IPS DF 6.9 (cell line): Measurements from ENCODE around the gene ZNF385B.

Experiments used
- DNase-seq: peaks from one replicate; pipeline ENCODE4 v3.0.0-alpha.2; 2013; ENCODE audit warnings: low read depth, low spot score
- H3K27ac ChIP-seq: one replicate; pipeline ENCODE4 v1.5.1; 2013; ENCODE audit warnings: low read length, control low read depth
- H3K27me3 ChIP-seq: 2 replicates; pipeline ENCODE4 v1.6.1; 2013; ENCODE audit warnings: mild to moderate bottlenecking, low read length; ENCODE audit not compliant: control insufficient read depth, insufficient read depth
- H3K36me3 ChIP-seq: 2 replicates; pipeline ENCODE4 v1.6.1; 2013; ENCODE audit warnings: low read length; ENCODE audit not compliant: control insufficient read depth, insufficient read depth
- H3K4me1 ChIP-seq: 2 replicates; pipeline ENCODE4 v1.6.1; 2013; ENCODE audit warnings: low read length; ENCODE audit not compliant: control insufficient read depth, insufficient read depth
- H3K4me3 ChIP-seq: 2 replicates; pipeline ENCODE4 v1.5.1; 2013; ENCODE audit warnings: mild to moderate bottlenecking, low read length
- H3K9me3 ChIP-seq: 2 replicates; pipeline ENCODE4 v1.6.1; 2013; ENCODE audit warnings: low read length, inconsistent platforms; ENCODE audit not compliant: control insufficient read depth, insufficient read depth
- WGBS: extraction: QIAGEN DNeasy Blood & Tissue Kit; methylation state at CpG from one replicate; pipeline ENCODE4 v1.1.7; 2013; ENCODE audit warnings: mixed read lengths, missing lambda C conversion rate; ENCODE audit not compliant: insufficient read length, insufficient coverage; 5-methylcytosine and 5-hydroxymethylcytosine counted together

The ZNF385B gene

GRCh38 chr2:179826297-179826696 is 35.1 kb downstream of the ZNF385B start:
- no peak for DNase-seq
- H3K4me3 ChIP-seq: no peak overlapping the region
- H3K4me1 ChIP-seq: no peaks in the 10 kb centered on the region
- H3K27me3 ChIP-seq: no peaks in the 10 kb centered on the region
- H3K36me3 ChIP-seq: no peaks in the 10 kb centered on the region
- no peak overlapping the region for H3K27ac ChIP-seq
- WGBS: no CpG with 5 or more reads among the region's 2 CpGs
- H3K9me3 ChIP-seq: no peaks in the 10 kb centered on the region

GRCh38 chr2:179825494-179825893 is 35.9 kb downstream of the ZNF385B start:
- no peaks in the 10 kb centered on the region for H3K36me3 ChIP-seq
- H3K4me3 ChIP-seq: no peak overlapping the region
- H3K27ac ChIP-seq: no peak overlapping the region
- no peaks in the 10 kb centered on the region for H3K9me3 ChIP-seq
- no peak for DNase-seq
- H3K4me1 ChIP-seq: no peaks in the 10 kb centered on the region
- H3K27me3 ChIP-seq: no peaks in the 10 kb centered on the region
- no CpG with 5 or more reads among the region's 3 CpGs for WGBS

GRCh38 chr2:179824961-179825360 is 36.5 kb downstream of the ZNF385B start:
- DNase-seq: no peak
- Histone ChIP-seq H3K4me1 (no peaks in the 10 kb centered on the region), H3K9me3 (no peaks in the 10 kb centered on the region), H3K4me3 (no peak overlapping the region), H3K36me3 (no peaks in the 10 kb centered on the region), H3K27me3 (no peaks in the 10 kb centered on the region), H3K27ac (no peak overlapping the region)
- no CpG with 5 or more reads among the region's 1 CpG for WGBS

- WGBS: no CpG with 5 or more reads among the region's 1 CpG
- no peak overlapping the region for H3K27ac ChIP-seq
- DNase-seq: no peak
These were observed 38.9 kb downstream of the ZNF385B start for GRCh38 chr2:179822540-179822939.

GRCh38 chr2:179818546-179818945 is 42.9 kb downstream of the ZNF385B start:
- Histone ChIP-seq H3K4me3 (no peak overlapping the region), H3K9me3 (no peaks in the 10 kb centered on the region), H3K27ac (no peak overlapping the region), H3K27me3 (no peaks in the 10 kb centered on the region), H3K36me3 (no peaks in the 10 kb centered on the region), H3K4me1 (no peaks in the 10 kb centered on the region)
- WGBS: no CpG with 5 or more reads among the region's 8 CpGs
- DNase-seq: no peak

More at GRCh38 chr2:179822540-179822939, 38.9 kb downstream of the ZNF385B start:
- Histone ChIP-seq H3K36me3 (no peaks in the 10 kb centered on the region), H3K4me1 (no peaks in the 10 kb centered on the region), H3K9me3 (no peaks in the 10 kb centered on the region), H3K27me3 (no peaks in the 10 kb centered on the region), H3K4me3 (no peak overlapping the region)

GRCh38 chr2:179817181-179817841 is 44.1 kb downstream of the ZNF385B start:
- WGBS: no CpG with 5 or more reads among the region's 1 CpG
- Histone ChIP-seq H3K27me3 (no peaks in the 10 kb centered on the region), H3K27ac (no peak overlapping the region), H3K4me1 (no peaks in the 10 kb centered on the region), H3K4me3 (no peak overlapping the region), H3K9me3 (no peaks in the 10 kb centered on the region), H3K36me3 (no peaks in the 10 kb centered on the region)
- no peak for DNase-seq

- no CpG with 5 or more reads among the region's 5 CpGs for WGBS
- Histone ChIP-seq H3K27me3 (no peaks in the 10 kb centered on the region), H3K4me3 (no peak overlapping the region), H3K27ac (no peak overlapping the region), H3K36me3 (no peaks in the 10 kb centered on the region), H3K4me1 (no peaks in the 10 kb centered on the region), H3K9me3 (no peaks in the 10 kb centered on the region)
- DNase-seq: no peak
These were observed 47.4 kb downstream of the ZNF385B start for GRCh38 chr2:179814050-179814449.

- no peak for DNase-seq
- no CpG with 5 or more reads among the region's 1 CpG for WGBS
- H3K36me3 ChIP-seq: no peaks in the 10 kb centered on the region
- H3K4me3 ChIP-seq: no peak overlapping the region
- H3K4me1 ChIP-seq: no peaks in the 10 kb centered on the region
- no peaks in the 10 kb centered on the region for H3K27me3 ChIP-seq
- no peaks in the 10 kb centered on the region for H3K9me3 ChIP-seq
- no peak overlapping the region for H3K27ac ChIP-seq
These were observed 48.9 kb downstream of the ZNF385B start for GRCh38 chr2:179812501-179812900.

- Histone ChIP-seq H3K27me3 (no peaks in the 10 kb centered on the region), H3K4me3 (no peak overlapping the region), H3K27ac (no peak overlapping the region), H3K4me1 (no peaks in the 10 kb centered on the region), H3K9me3 (no peaks in the 10 kb centered on the region), H3K36me3 (no peaks in the 10 kb centered on the region)
- DNase-seq: no peak
These were observed 50.4 kb downstream of the ZNF385B start for GRCh38 chr2:179811042-179811441.

GRCh38 chr2:179809606-179810005 is 51.8 kb downstream of the ZNF385B start:
- 100% methylated on average over 1 of the region's 4 CpGs for WGBS

GRCh38 chr2:179805001-179805400 is 56.4 kb downstream of the ZNF385B start:
- no peak overlapping the region for H3K27ac ChIP-seq
- no peaks in the 10 kb centered on the region for H3K27me3 ChIP-seq
- H3K36me3 ChIP-seq: no peaks in the 10 kb centered on the region
- no peak overlapping the region for H3K4me3 ChIP-seq
- no peaks in the 10 kb centered on the region; the same call in 1 of the 2 replicates for H3K4me1 ChIP-seq
- no peaks in the 10 kb centered on the region for H3K9me3 ChIP-seq
- no CpG with 5 or more reads among the region's 3 CpGs for WGBS
- DNase-seq: no peak

More at GRCh38 chr2:179809606-179810005, 51.8 kb downstream of the ZNF385B start:
- Histone ChIP-seq H3K27ac (no peak overlapping the region), H3K27me3 (no peaks in the 10 kb centered on the region), H3K4me1 (no peaks in the 10 kb centered on the region), H3K36me3 (no peaks in the 10 kb centered on the region), H3K9me3 (no peaks in the 10 kb centered on the region), H3K4me3 (no peak overlapping the region)
- DNase-seq: no peak
